ENCODE results near the gene PSME4.
"Not testable (repeated sequence)": the region's sequence is repeated elsewhere in the genome, so short reads cannot be mapped to it uniquely, and the experiment has no call there.

Gene PSME4

GRCh38 chr2:53884883-53885282 lies 85.9 kb downstream of the PSME4 start:
- DNase-seq (ENCODE audit: low read depth in 2 of 2), result no peak

DNA sequence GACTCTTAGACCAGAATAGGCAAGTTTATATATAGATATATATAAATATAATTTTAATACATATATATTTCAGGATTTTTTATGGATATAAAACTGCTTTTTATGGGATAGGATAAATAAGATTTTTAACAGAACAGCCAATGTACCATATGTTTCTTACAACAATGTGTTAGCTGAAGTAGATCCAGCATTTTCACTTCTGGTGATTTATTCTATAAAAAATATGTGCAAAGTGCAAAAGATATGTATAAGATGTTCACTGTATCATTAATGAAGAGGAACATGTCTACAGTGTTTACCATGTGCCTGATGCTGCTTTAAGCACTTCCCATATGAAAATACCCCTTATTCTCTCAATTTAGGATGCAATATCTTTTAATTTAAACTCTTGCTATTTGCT lies 88.8 kb downstream of the PSME4 start:
- DNase-seq (ENCODE audit: low read depth in 2 of 2), result no peak

DNA sequence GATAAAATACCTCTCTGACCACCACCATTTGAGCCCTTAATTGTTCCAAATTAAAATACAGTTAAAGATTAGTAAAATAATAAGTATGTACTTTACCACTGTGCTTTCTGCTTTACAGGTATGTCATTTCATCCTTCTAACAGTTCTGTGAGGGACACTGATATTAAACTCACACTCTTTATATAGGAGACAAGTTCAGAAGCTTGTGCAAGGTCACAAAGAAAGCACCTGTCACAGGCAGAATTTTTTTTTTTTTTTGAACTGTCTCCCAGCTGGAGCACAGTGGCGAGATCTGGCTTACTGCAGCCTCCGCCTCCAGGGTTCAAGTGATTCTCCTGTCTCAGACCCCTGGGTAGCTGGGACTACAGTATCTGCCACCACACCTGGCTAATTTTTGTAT lies 89.4 kb downstream of the PSME4 start:
- DNase-seq (ENCODE audit: low read depth in 2 of 2), result no peak

GRCh38 chr2:53880756-53881155 lies 90.0 kb downstream of the PSME4 start:
- DNase-seq (ENCODE audit: low read depth in 2 of 2), result no peak

- DNase-seq (ENCODE audit: low read depth in 2 of 2), result no peak
Observed at GRCh38 chr2:53877556-53877955, 93.2 kb downstream of the PSME4 start.

DNA sequence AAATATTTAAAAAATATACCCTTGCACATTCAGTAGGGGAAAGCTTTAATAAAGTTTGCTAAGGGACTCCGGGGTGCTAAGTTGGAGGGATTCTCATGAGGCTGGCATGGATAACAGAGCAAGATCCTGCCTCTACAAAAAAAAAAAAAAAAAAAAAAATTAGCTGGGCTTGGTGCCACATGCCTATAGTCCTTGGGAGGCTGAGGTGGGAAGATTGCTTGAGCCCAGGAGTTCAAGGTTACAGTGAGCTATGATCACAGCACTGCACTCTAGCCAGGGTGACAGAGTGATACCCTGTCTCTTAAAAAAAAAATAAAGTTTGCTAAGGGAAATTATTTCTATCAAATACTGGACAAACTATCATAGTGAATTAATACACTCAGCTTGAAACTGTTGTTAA lies 93.7 kb downstream of the PSME4 start:
- DNase-seq (ENCODE audit: low read depth in 2 of 2), result no peak

GRCh38 chr2:53874401-53874950 lies 96.3 kb downstream of the PSME4 start:
- no peak for DNase-seq (ENCODE audit: low read depth in 2 of 2)

DNA sequence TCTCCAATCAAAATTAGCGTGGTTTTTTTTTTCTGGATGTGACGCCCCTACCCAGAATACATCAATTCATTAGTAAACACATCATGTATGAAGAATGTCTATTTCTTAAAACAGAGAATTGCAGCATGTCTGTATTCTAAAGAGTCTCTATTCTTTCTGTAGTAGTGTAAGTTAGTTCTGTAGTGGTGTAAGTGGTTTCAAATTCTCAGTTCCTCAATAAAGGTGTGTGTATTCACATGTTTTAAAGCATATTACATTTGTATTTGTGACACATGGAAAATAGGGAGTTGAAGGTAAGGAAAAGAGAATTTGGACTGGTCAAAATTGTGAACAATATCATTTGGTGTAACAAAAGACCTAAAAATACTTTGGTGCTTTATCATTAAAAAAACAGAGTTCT lies 103.0 kb downstream of the PSME4 start:
- no peak for DNase-seq (ENCODE audit: low read depth in 2 of 2)

GRCh38 chr2:53867169-53867568 lies 103.6 kb downstream of the PSME4 start:
- DNase-seq (ENCODE audit: low read depth in 2 of 2), result no peak

GRCh38 chr2:53865962-53866361 lies 104.8 kb downstream of the PSME4 start:
- DNase-seq (ENCODE audit: low read depth in 2 of 2), result no peak

DNA sequence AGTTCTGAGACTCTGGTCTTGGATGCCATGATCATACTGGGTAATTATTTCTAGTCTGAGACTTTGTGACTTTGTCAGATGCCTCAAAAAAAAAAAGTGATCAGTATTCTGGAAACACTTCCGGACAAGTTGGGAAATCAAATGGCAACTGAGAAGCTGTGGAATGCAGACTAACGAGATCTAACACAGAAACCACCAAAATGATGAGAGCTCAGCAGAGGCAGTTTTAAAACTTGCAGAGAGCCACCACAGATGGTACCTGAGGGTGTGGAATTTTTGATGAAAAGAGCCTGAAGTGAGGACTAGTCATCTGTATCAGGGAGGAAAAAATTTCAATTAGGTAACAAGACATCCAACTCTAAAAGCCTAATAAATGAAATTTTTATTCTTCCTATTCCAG lies 105.5 kb downstream of the PSME4 start:
- DNase-seq (ENCODE audit: low read depth in 2 of 2), result no peak

- no peak for DNase-seq (ENCODE audit: low read depth in 2 of 2)
Observed at GRCh38 chr2:53863538-53864227, 107.1 kb downstream of the PSME4 start.

GRCh38 chr2:53861824-53862223 lies 109.0 kb downstream of the PSME4 start:
- DNase-seq (ENCODE audit: low read depth in 2 of 2), result no peak

GRCh38 chr2:53859206-53860181 lies 111.3 kb downstream of the PSME4 start, which contains the start of gene GPR75:
Gene GPR75 (minus strand): TSS chr2:53859967. CDS start chr2:53854756, 5,211 bp downstream.
- no peak for DNase-seq (ENCODE audit: low read depth in 2 of 2)

DNA sequence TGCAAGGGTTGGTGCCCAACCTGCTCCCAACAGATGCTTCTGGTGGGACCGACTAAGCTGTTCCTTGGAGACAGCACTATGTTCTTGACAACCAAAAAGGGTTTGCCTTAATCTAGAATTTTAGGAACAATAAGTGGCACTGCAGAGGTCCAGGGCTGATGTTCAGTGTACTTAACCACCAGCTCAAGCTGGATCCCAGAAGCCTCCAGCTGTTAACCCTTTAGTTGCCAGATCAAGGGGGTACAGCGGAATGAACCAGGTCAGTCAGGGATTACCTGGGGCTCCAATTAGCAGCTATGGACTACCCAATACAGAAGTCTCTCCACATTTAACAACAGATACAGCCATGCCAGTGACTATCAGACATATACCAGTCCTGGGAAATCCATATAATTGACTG lies 114.5 kb downstream of the PSME4 start:
- DNase-seq (ENCODE audit: low read depth in 2 of 2), result no peak

DNA sequence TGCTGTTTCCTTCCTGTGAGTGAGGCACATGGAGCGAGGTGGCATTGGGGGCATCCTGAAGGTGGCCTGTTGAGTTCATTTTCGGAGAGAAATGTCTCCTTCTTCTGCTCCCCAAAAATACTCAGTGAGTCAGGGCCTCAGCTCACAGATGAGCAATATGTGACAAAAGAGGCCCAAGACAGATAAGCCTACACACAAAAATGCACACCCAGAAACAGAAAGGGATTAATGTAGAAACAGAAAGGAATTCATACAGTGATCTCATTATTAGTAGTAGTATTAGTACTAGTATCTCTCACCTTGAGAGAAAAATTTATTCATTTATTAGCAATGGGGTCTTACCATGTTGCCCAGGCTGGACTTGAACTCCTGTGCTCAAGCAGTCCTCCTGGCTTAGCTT lies 116.1 kb downstream of the PSME4 start:
- DNase-seq (ENCODE audit: low read depth in 2 of 2), result no peak

DNA sequence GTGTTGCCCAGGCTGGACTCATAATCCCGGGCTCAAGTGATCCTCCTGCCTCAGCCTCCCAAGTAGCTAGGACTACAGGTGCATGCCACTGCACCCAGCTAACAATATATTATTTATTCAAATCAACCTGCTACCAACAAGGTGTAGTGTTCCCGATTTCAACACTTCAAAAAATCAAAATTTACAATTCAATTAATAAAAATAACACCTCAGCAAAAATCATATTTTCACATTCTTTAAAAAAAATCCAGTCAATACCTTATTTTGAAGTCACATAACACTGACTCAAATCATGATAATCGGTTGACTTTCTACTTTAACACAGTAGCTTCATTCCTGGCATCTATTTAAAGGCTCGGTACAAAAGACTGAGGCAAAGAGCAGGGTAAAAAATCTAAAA lies 118.3 kb downstream of the PSME4 start:
- no peak for DNase-seq (ENCODE audit: low read depth in 2 of 2)

DNA sequence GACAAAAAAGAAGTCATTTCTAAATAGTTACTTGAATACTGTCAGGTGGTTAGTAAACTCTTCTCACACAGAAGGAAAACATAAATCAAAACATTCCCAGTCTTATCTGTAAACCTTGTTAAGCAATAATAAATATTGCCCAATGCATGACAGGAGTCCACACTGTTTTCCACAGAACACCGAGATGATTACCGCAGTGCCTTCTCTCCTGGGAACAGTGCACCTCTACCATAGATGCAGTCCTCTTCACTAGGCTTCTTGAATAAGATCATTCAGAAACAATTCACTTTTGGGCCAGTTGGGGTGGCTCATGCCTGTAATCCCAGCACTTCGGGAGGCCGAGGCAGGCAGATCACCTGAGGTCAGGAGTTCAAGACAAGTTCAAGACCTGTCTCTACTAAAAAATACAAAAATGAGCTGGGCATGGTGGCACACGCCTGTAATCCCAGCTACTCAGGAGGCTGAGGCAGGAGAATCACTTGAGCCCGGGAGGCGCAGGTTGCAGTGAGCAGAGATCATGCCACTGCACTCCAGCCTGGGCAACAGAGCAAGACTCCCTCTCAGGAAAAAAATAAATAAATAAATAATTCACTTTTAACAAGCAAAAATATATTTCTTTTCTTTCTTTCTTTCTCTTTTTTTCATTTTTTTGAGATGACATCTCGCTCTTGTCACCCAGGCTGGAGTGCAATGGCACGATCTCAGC lies 119.6 kb downstream of the PSME4 start:
- DNase-seq (ENCODE audit: low read depth in 2 of 2), result not testable (repeated sequence)

- DNase-seq (ENCODE audit: low read depth in 2 of 2), result no peak
Observed at GRCh38 chr2:53848062-53848461, 122.7 kb downstream of the PSME4 start.

GRCh38 chr2:53843595-53843994 lies 127.2 kb downstream of the PSME4 start:
- no peak for DNase-seq (ENCODE audit: low read depth in 2 of 2)

- no peak for DNase-seq (ENCODE audit: low read depth in 2 of 2)
Observed at GRCh38 chr2:53842891-53843290, 127.9 kb downstream of the PSME4 start.

DNA sequence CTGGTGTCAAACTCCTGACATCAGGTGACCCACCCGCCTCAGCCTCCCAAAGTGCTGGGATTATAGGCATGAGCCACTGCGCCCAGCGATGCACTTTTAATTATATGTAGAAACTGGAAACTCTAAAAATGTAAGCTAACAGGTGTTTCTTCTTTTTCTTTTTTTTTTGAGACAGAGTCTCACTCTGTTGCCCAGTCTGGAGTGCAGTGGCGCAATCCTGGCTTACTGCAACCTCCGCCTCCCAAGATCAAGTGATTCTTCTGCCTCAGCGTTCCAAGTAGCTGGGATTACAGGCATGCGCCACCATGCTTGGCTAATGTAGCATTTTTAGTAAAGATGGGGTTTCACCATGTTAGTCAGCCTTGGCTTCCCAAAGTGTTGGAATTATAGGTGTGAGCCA lies 129.1 kb downstream of the PSME4 start:
- DNase-seq (ENCODE audit: low read depth in 2 of 2), result not testable (repeated sequence)
